GOT3 (cell line): ENCODE results near the gene ARHGEF16.

Source experiments
- DNase-seq: peaks from one replicate; lab custom pipeline; 2025; ENCODE audit warnings: mixed read lengths; lab: John Stamatoyannopoulos, UW

The ARHGEF16 gene

GRCh38 chr1:3422638-3423037 lies 31.8 kb upstream of the ARHGEF16 start:
- no peak for DNase-seq

- no peak for DNase-seq
These were observed 31.1 kb upstream of the ARHGEF16 start for GRCh38 chr1:3423245-3423829.

- DNase-seq = no peak
These were observed 30.4 kb upstream of the ARHGEF16 start for GRCh38 chr1:3423896-3424611.

- no peak for DNase-seq
These were observed 28.8 kb upstream of the ARHGEF16 start for GRCh38 chr1:3425486-3426215.

GRCh38 chr1:3426956-3427535 lies 27.4 kb upstream of the ARHGEF16 start:
- DNase-seq = no peak

- DNase-seq = no peak
These were observed 26.5 kb upstream of the ARHGEF16 start for GRCh38 chr1:3427711-3428704.

- DNase-seq = no peak
These were observed 25.6 kb upstream of the ARHGEF16 start for GRCh38 chr1:3428899-3429298.

- DNase-seq = no peak
These were observed 25.1 kb upstream of the ARHGEF16 start for GRCh38 chr1:3429320-3429719.

GRCh38 chr1:3429766-3430165 lies 24.7 kb upstream of the ARHGEF16 start:
- DNase-seq = no peak

GRCh38 chr1:3430406-3430805 lies 24.1 kb upstream of the ARHGEF16 start:
- no peak for DNase-seq

- DNase-seq = no peak
These were observed 23.6 kb upstream of the ARHGEF16 start for GRCh38 chr1:3430820-3431219.

GRCh38 chr1:3431266-3431665 lies 23.2 kb upstream of the ARHGEF16 start:
- DNase-seq = no peak

GRCh38 chr1:3431686-3432085 lies 22.8 kb upstream of the ARHGEF16 start:
- no peak for DNase-seq

GRCh38 chr1:3432306-3432705 lies 22.2 kb upstream of the ARHGEF16 start:
- DNase-seq = no peak

GRCh38 chr1:3433076-3433475 lies 21.4 kb upstream of the ARHGEF16 start:
- no peak for DNase-seq

- no peak for DNase-seq
These were observed 20.7 kb upstream of the ARHGEF16 start for GRCh38 chr1:3433596-3434320.

- no peak for DNase-seq
These were observed 19.9 kb upstream of the ARHGEF16 start for GRCh38 chr1:3434406-3435110.

- DNase-seq = no peak
These were observed 18.8 kb upstream of the ARHGEF16 start for GRCh38 chr1:3435666-3436065.

- no peak for DNase-seq
These were observed 18.0 kb upstream of the ARHGEF16 start for GRCh38 chr1:3436451-3436850.

- DNase-seq = no peak
These were observed 17.6 kb upstream of the ARHGEF16 start for GRCh38 chr1:3436901-3437300.
